ENCODE data around the gene SCUBE1.

- TF ChIP-seq CTCF (IDR thresholded peaks at IDR 0.05) (no peak), POLR2A (IDR thresholded peaks at IDR 0.05) (no peak)
These were observed 133.2 kb downstream of the SCUBE1 start for GRCh38 chr22:43209971-43210370.

Measured in esophagus squamous epithelium (tissue), 4 donors.